Breast epithelium (tissue), 4 donors: ENCODE data around the gene KRTAP9-7. TPM values are rescaled to one million over a fixed set of nuclear protein-coding genes. Genes with fewer than 3 reads are reported as not detected.
A peak's percentile ranks its signal among the peaks of the same experiment; 100 is the strongest.

Experiments used
- DNase-seq, 2 donors: peaks; one replicate each; pipeline ENCODE4 v3.0.0-alpha.2; 2019; ENCODE audit warnings: low spot score in 2 of 2
- H3K27ac ChIP-seq, 2 donors: fragments of 200-600 bp; sonication (generic) in 1 of 2; one replicate each; pipeline ENCODE4 v1.5.1; 2016 to 2019; ENCODE audit warnings: mild to moderate bottlenecking in 1 of 2
- H3K27me3 ChIP-seq, 2 donors: fragments of 200-600 bp; sonication (generic) in 1 of 2; one replicate each; pipeline versions ENCODE4 v1.5.1 to v1.6.0; 2017 to 2019; ENCODE audit warnings: control low read depth in 1 of 2, mild to moderate bottlenecking in 1 of 2
- H3K36me3 ChIP-seq: fragments of 200-600 bp; one replicate; pipeline ENCODE4 v1.5.1; 2019
- H3K4me1 ChIP-seq, 2 donors: fragments of 200-600 bp; sonication (generic); one replicate each; pipeline ENCODE4 v1.5.1; 2016 to 2019; ENCODE audit warnings: control low read depth in 1 of 2
- H3K4me3 ChIP-seq, 3 donors: fragments of 200-600 bp; sonication (generic); 1 replicate in 2 of 3; 2 replicates in 1 of 3; pipeline ENCODE4 v1.5.1; 2016 to 2019; ENCODE audit warnings: mild to moderate bottlenecking in 3 of 3, moderate library complexity in 2 of 3
- H3K9me3 ChIP-seq, 2 donors: fragments of 200-600 bp; sonication (generic) in 1 of 2; one replicate each; pipeline ENCODE4 v1.5.1; 2016 to 2019; ENCODE audit warnings: control low read depth in 1 of 2
- POLR2A ChIP-seq: fragments of 450-650 bp; IDR thresholded peaks from one replicate; pipeline ENCODE4 v1.6.1; 2016; ENCODE audit warnings: antibody characterized with exemption, mild to moderate bottlenecking, moderate library complexity
- POLR2AphosphoS5 ChIP-seq, 3 donors: sonication (generic); formaldehyde crosslinking; IDR thresholded peaks; one replicate each; pipeline ENCODE4 v1.6.1; 2017; ENCODE audit warnings: antibody characterized with exemption in 3 of 3
- intact Hi-C: fragments of 100-400 bp; cut with DNase I; formaldehyde crosslinking; loops from one replicate; pipeline ENCODE4 v1.15.1; 2023; ENCODE audit warnings: low total_unique reads
- total RNA-seq, 3 donors: library from RNA; depleted of rRNA; stranded (reverse); fragments of >200 nt; gene quantifications; one replicate each; pipeline ENCODE4 v1.1.0, GENCODE V29; 2016
- TF ChIP-seq, protein P1 (sequence below), 3 donors: fragments of 450-650 bp; IDR thresholded peaks; one replicate each; pipeline ENCODE4 v1.5.1; 2016 to 2017; ENCODE audit warnings: antibody characterized with exemption in 3 of 3, mild to moderate bottlenecking in 3 of 3, moderate library complexity in 3 of 3

Gene KRTAP9-7
- total RNA-seq, 3 donors from 2014 or later, result not detected

DNA sequence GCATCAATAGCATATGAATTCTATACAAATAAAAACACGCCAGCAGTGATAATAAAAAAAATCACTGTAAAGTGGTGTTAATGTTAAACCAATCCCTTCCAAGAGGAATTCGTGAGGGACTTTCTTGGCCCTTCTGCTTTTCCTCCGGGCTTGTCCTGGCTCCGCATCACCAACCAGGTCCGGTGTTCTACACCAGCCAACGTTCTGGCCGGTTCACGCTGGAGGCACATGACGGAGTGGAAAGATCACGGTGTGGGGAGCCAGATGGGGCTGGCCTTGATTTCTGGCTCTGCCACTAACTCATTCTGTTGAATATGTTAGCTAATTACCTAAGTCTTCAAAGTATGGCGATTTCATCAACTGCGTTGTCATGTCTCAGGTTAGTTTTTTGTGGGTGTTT is 28.6 kb downstream of the KRTAP9-7 start:
- Histone ChIP-seq H3K27me3 (no peaks in the 10 kb centered on the region), H3K4me1 (no peaks in the 10 kb centered on the region), H3K27ac (no peak overlapping the region), H3K36me3 (no peaks in the 10 kb centered on the region), H3K4me3 (no peak overlapping the region), H3K9me3 (no peaks in the 10 kb centered on the region)
- intact Hi-C loops, result no loop called here
- no peak for DNase-seq
- TF ChIP-seq POLR2AphosphoS5 (IDR thresholded peaks at IDR 0.05) (no peak), POLR2A (no peak)
- TF ChIP-seq, protein P1, sequence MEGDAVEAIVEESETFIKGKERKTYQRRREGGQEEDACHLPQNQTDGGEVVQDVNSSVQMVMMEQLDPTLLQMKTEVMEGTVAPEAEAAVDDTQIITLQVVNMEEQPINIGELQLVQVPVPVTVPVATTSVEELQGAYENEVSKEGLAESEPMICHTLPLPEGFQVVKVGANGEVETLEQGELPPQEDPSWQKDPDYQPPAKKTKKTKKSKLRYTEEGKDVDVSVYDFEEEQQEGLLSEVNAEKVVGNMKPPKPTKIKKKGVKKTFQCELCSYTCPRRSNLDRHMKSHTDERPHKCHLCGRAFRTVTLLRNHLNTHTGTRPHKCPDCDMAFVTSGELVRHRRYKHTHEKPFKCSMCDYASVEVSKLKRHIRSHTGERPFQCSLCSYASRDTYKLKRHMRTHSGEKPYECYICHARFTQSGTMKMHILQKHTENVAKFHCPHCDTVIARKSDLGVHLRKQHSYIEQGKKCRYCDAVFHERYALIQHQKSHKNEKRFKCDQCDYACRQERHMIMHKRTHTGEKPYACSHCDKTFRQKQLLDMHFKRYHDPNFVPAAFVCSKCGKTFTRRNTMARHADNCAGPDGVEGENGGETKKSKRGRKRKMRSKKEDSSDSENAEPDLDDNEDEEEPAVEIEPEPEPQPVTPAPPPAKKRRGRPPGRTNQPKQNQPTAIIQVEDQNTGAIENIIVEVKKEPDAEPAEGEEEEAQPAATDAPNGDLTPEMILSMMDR (IDR thresholded peaks at IDR 0.05), result no peak

DNA sequence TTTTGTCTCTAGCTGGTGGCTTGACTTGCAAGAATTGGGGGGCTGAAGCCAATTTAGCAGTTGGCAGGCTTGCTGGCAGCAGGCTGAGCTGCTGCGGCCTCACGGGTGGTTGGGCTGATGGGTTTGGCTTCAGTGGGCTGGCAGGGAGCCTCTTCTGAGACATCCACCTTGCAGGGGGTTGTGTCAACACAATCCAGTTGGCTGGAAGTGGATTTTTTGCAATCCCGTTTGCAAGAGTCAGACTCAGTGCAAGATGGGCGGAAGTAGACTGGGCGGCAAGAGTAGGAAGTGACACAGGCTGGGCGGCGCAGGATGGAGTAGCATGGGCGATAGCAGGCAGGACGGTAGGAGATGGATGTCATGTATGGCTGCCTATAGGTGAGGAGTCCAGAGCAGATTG is 32.1 kb downstream of the KRTAP9-7 start:
- no peak for DNase-seq
- intact Hi-C loops, result no loop called here
- TF ChIP-seq, protein P1 (IDR thresholded peaks at IDR 0.05), result no peak
- TF ChIP-seq POLR2AphosphoS5 (IDR thresholded peaks at IDR 0.05) (no peak), POLR2A (no peak)
- no peaks in the 10 kb centered on the region for H3K9me3 ChIP-seq
- no peak overlapping the region for H3K4me3 ChIP-seq
- H3K27me3 ChIP-seq, result no peaks in the 10 kb centered on the region
- H3K27ac ChIP-seq, result peak overlapping the region in 1 of 2 donors; percentile 85
- no peaks in the 10 kb centered on the region for H3K4me1 ChIP-seq
- H3K36me3 ChIP-seq, result no peaks in the 10 kb centered on the region

DNA sequence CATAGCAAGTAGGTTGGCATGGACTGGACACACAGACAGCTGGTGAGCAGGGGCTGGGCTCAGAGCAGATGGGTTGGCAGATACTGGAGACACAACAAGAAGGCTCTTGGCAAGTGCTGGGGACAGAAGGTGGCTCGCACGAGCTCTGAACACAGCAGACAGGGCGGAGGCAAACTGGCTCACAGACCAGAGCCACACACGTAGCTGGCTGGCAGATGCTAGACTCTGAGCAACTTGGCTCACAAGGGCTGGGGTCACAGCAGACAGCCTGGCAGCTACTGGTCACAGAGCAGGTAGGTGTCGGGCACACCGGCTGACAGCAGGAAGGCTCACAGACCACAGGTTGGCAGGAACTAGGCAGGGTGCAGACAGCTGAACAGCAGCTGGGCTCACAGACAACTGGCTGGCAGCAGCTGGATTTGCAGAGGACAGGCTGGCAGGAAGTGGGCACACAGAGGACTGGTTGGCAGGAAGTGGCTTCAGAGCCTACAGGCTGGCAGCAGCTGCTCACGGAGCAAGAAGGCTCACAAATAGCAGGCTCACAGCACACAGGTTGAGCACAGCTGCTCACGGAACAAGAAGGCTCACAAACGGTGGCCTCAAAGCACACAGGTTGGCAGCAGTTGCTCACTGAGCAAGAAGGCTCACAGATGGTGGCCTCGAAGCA is 32.9 kb downstream of the KRTAP9-7 start:
- no peaks in the 10 kb centered on the region for H3K9me3 ChIP-seq
- H3K27ac ChIP-seq, result peak overlapping the region; percentile 82 to 85
- intact Hi-C loops, result no loop called here
- H3K36me3 ChIP-seq, result no peaks in the 10 kb centered on the region
- peak; percentile 54 to 80 for DNase-seq
- no peak for TF ChIP-seq POLR2AphosphoS5 (IDR thresholded peaks at IDR 0.05)
- TF ChIP-seq POLR2A, result no peak
- no peaks in the 10 kb centered on the region for H3K27me3 ChIP-seq
- H3K4me3 ChIP-seq, result peak overlapping the region in 1 of 3 donors; percentile 16
- no peaks in the 10 kb centered on the region for H3K4me1 ChIP-seq

DNA sequence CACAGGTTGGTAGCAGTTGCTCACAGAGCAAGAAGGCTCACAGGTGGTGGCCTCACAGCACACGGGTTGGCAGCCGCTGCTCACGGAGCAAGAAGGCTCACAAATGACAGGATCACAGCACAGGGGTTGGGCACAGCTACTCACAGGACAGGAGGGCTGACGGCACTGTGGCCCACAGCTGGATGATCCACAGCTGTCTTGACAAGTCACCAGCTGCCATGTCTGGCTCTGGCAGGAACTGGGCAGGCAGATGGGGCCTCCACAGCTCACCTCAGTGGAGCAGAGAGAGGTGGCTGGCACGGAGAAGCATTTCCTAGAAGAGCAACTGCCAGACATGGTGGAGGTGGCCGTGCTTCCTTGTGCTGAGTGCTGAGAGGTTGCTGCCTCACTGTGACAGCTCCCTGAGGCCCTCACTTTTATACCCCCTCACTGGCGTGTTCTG is 33.4 kb downstream of the KRTAP9-7 start, which contains the start of gene KRTAP16-1:
KRTAP16-1 (minus strand) TSS at position 392 of the 442 bp plus-strand sequence; CDS start at position 336, 56 bp downstream.
- TF ChIP-seq, protein P1 (IDR thresholded peaks at IDR 0.05), result no peak
- no peak for TF ChIP-seq POLR2AphosphoS5 (IDR thresholded peaks at IDR 0.05)
- TF ChIP-seq POLR2A, result no peak
- no peak for DNase-seq
- H3K4me1 ChIP-seq, result no peaks in the 10 kb centered on the region
- H3K36me3 ChIP-seq, result no peaks in the 10 kb centered on the region
- peak within 1 kb of the TSS; percentile 82 to 85 for H3K27ac ChIP-seq
- no peaks in the 10 kb centered on the region for H3K9me3 ChIP-seq
- peak within 1 kb of the TSS in 1 of 3 donors; percentile 16 for H3K4me3 ChIP-seq
- H3K27me3 ChIP-seq, result no peaks in the 10 kb centered on the region
- intact Hi-C loops, result no loop called here

DNA sequence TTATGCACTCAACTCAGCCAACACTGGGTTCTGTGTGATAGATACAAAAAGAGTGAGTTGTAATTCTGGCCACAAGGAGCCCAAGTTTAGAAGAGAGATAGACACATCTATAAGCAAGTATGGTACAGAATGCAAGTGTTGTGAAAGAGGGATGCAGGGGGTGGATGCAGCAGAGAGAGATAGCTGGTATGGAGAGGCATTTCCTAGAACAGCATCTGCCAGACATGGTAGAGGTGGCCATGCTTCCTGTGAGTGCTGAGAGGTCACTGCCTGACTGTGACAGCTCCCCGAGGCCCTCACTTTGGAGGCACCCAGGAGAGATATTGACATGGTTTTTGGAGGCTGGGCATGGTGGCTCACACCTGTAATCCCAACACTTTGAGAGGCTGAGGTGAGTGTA is 35.6 kb downstream of the KRTAP9-7 start:
- Histone ChIP-seq H3K27ac (no peak overlapping the region), H3K36me3 (no peaks in the 10 kb centered on the region), H3K4me3 (no peak overlapping the region), H3K4me1 (no peaks in the 10 kb centered on the region), H3K27me3 (no peaks in the 10 kb centered on the region), H3K9me3 (no peaks in the 10 kb centered on the region)
- intact Hi-C loops, result no loop called here
- TF ChIP-seq POLR2AphosphoS5 (IDR thresholded peaks at IDR 0.05) (no peak), POLR2A (no peak)
- TF ChIP-seq, protein P1 (IDR thresholded peaks at IDR 0.05), result no peak
- no peak for DNase-seq
